GM23338 (cell line): Measurements from ENCODE around the gene WDR76. TPM values are rescaled to one million over a fixed set of nuclear protein-coding genes. Genes with fewer than 3 reads are reported as not detected.

Experiments used
- ATAC-seq: fragments of 200-7000 bp; cut with Tn5 transposase; 3 replicates; pipeline ENCODE4 v1.9.1; 2020
- DNase-seq: peaks from one replicate; pipeline ENCODE4 v3.0.0-alpha.2; 2015; ENCODE audit warnings: low spot score
- H2AFZ ChIP-seq: fragments of 200-600 bp; sonication (generic); 2 replicates; pipeline ENCODE4 v1.8.0; 2016; ENCODE audit warnings: antibody characterized with exemption, mild to moderate bottlenecking, moderate library complexity
- H3F3A ChIP-seq: fragments of 200-600 bp; sonication (generic); replicated peaks from 2 replicates; pipeline ENCODE4 v1.8.0; 2017; ENCODE audit warnings: antibody characterized with exemption, mixed run types, low read depth
- H3K27ac ChIP-seq: fragments of 200-600 bp; sonication (generic); 2 replicates; pipeline ENCODE4 v1.6.1; 2016; ENCODE audit warnings: low read depth
- H3K27me3 ChIP-seq: fragments of 200-600 bp; sonication (generic); 2 replicates; pipeline ENCODE4 v1.8.0; 2016; ENCODE audit warnings: mild to moderate bottlenecking, mixed run types, moderate library complexity; ENCODE audit not compliant: insufficient read depth
- H3K36me3 ChIP-seq: fragments of 200-600 bp; sonication (generic); 2 replicates; pipeline ENCODE4 v1.8.0; 2016; ENCODE audit warnings: mild to moderate bottlenecking; ENCODE audit not compliant: insufficient read depth
- H3K4me1 ChIP-seq: fragments of 200-600 bp; sonication (generic); 2 replicates; pipeline ENCODE4 v1.8.0; 2016; ENCODE audit warnings: mild to moderate bottlenecking, moderate library complexity; ENCODE audit not compliant: insufficient read depth
- H3K4me2 ChIP-seq: fragments of 200-600 bp; sonication (generic); 2 replicates; pipeline ENCODE4 v1.7.1; 2017; ENCODE audit warnings: mixed run types
- H3K4me3 ChIP-seq: fragments of 200-600 bp; sonication (generic); 2 replicates; pipeline ENCODE4 v1.6.1; 2016; ENCODE audit warnings: mixed run types
- H3K79me2 ChIP-seq: fragments of 200-600 bp; sonication (generic); replicated peaks from 2 replicates; pipeline ENCODE4 v1.8.0; 2017; ENCODE audit warnings: mild to moderate bottlenecking; ENCODE audit not compliant: insufficient read depth
- H3K9me2 ChIP-seq: fragments of 200-600 bp; sonication (generic); 2 replicates; pipeline ENCODE4 v1.8.0; 2017; ENCODE audit not compliant: insufficient read depth
- H4K20me1 ChIP-seq: fragments of 200-600 bp; sonication (generic); replicated peaks from 2 replicates; pipeline ENCODE4 v1.8.0; 2017; ENCODE audit warnings: mild to moderate bottlenecking; ENCODE audit not compliant: insufficient read depth
- H3K27ac Mint-ChIP-seq: 2 replicates; pipeline ENCODE4 v1.8.0; 2020; ENCODE audit warnings: inconsistent platforms, mild to moderate bottlenecking, moderate library complexity, mixed read lengths
- H3K27me3 Mint-ChIP-seq: 3 replicates; pipeline ENCODE4 v1.8.0; 2022; ENCODE audit warnings: low read depth, mild to moderate bottlenecking, moderate library complexity, mixed read lengths, inconsistent platforms; ENCODE audit not compliant: insufficient read depth, poor library complexity
- H3K36me3 Mint-ChIP-seq: 3 replicates; pipeline ENCODE4 v1.8.0; 2021; ENCODE audit warnings: low read depth, mild to moderate bottlenecking, inconsistent platforms, moderate library complexity, mixed read lengths
- H3K4me1 Mint-ChIP-seq: 3 replicates; pipeline ENCODE4 v1.8.0; 2020; ENCODE audit warnings: mild to moderate bottlenecking, inconsistent platforms, mixed read lengths
- H3K4me3 Mint-ChIP-seq: 3 replicates; pipeline ENCODE4 v1.8.0; 2021; ENCODE audit warnings: moderate library complexity, mild to moderate bottlenecking, inconsistent platforms, mixed read lengths
- H3K9me3 Mint-ChIP-seq: 3 replicates; pipeline ENCODE4 v1.8.0; 2020; ENCODE audit warnings: moderate library complexity, mild to moderate bottlenecking, inconsistent platforms, mixed read lengths
- CREB1 ChIP-seq: fragments of 250-450 bp; sonication (Bioruptor Pico); IDR thresholded peaks from 2 replicates; pipeline ENCODE4 v1.5.0; 2020; ENCODE audit warnings: low read depth, mild to moderate bottlenecking, moderate library complexity
- EZH2 ChIP-seq: fragments of 200-600 bp; sonication (generic); IDR thresholded peaks from one replicate; pipeline ENCODE4 v1.8.0; 2017; ENCODE audit warnings: antibody characterized with exemption, mild to moderate bottlenecking, low read depth; ENCODE audit not compliant: unreplicated experiment
- EZH2phosphoT487 ChIP-seq: fragments of 200-600 bp; sonication (generic); IDR thresholded peaks from one replicate; pipeline ENCODE4 v1.8.1; 2018; ENCODE audit warnings: antibody characterized with exemption; ENCODE audit not compliant: unreplicated experiment
- JUNB ChIP-seq: IDR thresholded peaks from one replicate; pipeline ENCODE4 v1.6.1; 2016; ENCODE audit warnings: antibody characterized with exemption; ENCODE audit not compliant: unreplicated experiment
- NANOG ChIP-seq: IDR thresholded peaks from 2 replicates; pipeline ENCODE4 v1.6.1; 2016; ENCODE audit warnings: antibody characterized with exemption, borderline replicate concordance
- POLR2AphosphoS5 ChIP-seq: IDR thresholded peaks from 2 replicates; pipeline ENCODE4 v1.6.1; 2016; ENCODE audit warnings: antibody characterized with exemption, low read depth
- STAT1 ChIP-seq: IDR thresholded peaks from one replicate; pipeline ENCODE4 v1.6.1; 2016; ENCODE audit warnings: antibody characterized with exemption; ENCODE audit not compliant: unreplicated experiment
- ZNF114 ChIP-seq: fragments of 250-450 bp; sonication (Bioruptor Pico); IDR thresholded peaks from 2 replicates; pipeline ENCODE4 v1.5.0; 2020; ENCODE audit warnings: mild to moderate bottlenecking, moderate library complexity
- ZNF331 ChIP-seq: fragments of 250-450 bp; sonication (Bioruptor Pico); IDR thresholded peaks from 2 replicates; pipeline ENCODE4 v1.5.0; 2020; ENCODE audit warnings: low read depth, mild to moderate bottlenecking, moderate library complexity
- polyA plus RNA-seq: library from polyadenylated mRNA; unstranded; fragments of >200 nt; fragmentation: Nextera tagmentation; extraction: Ambion mirVana; gene quantifications from 2 replicates; pipeline ENCODE4 v1.2.1, GENCODE V29; 2016
- total RNA-seq: library from RNA; depleted of rRNA; stranded (reverse); fragments of >200 nt; shearing (Covaris generic); gene quantifications from 2 replicates; pipeline ENCODE4 v1.2.3, GENCODE V29; 2014
- TF ChIP-seq, protein P1 (sequence below): IDR thresholded peaks from one replicate; pipeline ENCODE4 v1.6.1; 2018; ENCODE audit warnings: antibody characterized with exemption; ENCODE audit not compliant: unreplicated experiment
- TF ChIP-seq, protein P2 (sequence below): fragments of 250-450 bp; sonication (Bioruptor Pico); IDR thresholded peaks from 2 replicates; pipeline ENCODE4 v1.5.0; 2020; ENCODE audit warnings: mild to moderate bottlenecking, moderate library complexity
- TF ChIP-seq, protein P3 (sequence below): IDR thresholded peaks from 2 replicates; pipeline ENCODE4 v1.6.1; 2016; ENCODE audit warnings: antibody characterized with exemption
- TF ChIP-seq, protein P4 (sequence below), 2 experiments: fragments of 200-600 bp in 1 of 2; sonication (generic) in 1 of 2; conservative IDR thresholded peaks; 2 replicates each; pipeline versions ENCODE4 v1.5.1 to v1.6.1; 2016 to 2017; ENCODE audit warnings: antibody characterized with exemption in 2 of 2, low read depth in 2 of 2, mild to moderate bottlenecking in 2 of 2, moderate library complexity in 1 of 2

Gene WDR76
- total and polyA plus RNA-seq, 2 experiments from 2014 or later, result 9.7 to 17.8 TPM

DNA sequence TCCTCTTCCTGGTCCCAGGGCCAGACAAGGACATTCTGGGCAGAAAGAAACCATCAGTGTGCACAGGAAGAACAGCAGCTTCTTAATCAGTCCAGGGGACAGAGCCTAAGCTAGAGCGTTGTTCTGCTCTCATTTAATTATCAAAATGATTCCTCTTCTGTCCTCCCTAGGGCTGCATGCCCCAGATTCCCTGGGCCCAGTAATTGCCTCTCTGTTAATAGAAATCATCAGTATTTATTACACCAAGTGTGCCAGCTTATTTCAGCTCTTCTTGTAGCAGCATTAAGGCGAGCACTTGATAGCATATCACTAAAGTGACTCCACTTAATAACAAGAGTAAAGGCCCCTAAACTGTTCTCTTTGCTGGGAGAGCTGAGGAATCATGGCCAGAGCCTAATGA lies 72.1 kb downstream of the WDR76 start:
- H3K36me3 ChIP-seq, result no peaks in the 10 kb centered on the region
- Mint-ChIP-seq H3K4me1 (peaks cover 19% of the 10 kb centered on the region; the same call in 2 of the 3 replicates), H3K27me3 (peaks cover 1% of the 10 kb centered on the region), H3K4me3 (no peak overlapping the region), H3K36me3 (peaks cover 11% of the 10 kb centered on the region; the same call in 2 of the 3 replicates), H3K27ac (no peak overlapping the region), H3K9me3 (no peaks in the 10 kb centered on the region)
- H2AFZ ChIP-seq, result no peak overlapping the region
- no peak overlapping the region for H3K4me2 ChIP-seq
- no peaks in the 10 kb centered on the region for H3K9me2 ChIP-seq
- H3F3A ChIP-seq, result no peaks in the 10 kb centered on the region
- no peak overlapping the region for H3K27ac ChIP-seq
- TF ChIP-seq ZNF331 (CRISPR knock-in tag) (no peak), NANOG (no peak), STAT1 (no peak), EZH2phosphoT487 (no peak), JUNB (no peak), EZH2 (no peak), ZNF114 (CRISPR knock-in tag) (no peak), CREB1 (CRISPR knock-in tag) (no peak), POLR2AphosphoS5 (no peak)
- TF ChIP-seq, protein P1, sequence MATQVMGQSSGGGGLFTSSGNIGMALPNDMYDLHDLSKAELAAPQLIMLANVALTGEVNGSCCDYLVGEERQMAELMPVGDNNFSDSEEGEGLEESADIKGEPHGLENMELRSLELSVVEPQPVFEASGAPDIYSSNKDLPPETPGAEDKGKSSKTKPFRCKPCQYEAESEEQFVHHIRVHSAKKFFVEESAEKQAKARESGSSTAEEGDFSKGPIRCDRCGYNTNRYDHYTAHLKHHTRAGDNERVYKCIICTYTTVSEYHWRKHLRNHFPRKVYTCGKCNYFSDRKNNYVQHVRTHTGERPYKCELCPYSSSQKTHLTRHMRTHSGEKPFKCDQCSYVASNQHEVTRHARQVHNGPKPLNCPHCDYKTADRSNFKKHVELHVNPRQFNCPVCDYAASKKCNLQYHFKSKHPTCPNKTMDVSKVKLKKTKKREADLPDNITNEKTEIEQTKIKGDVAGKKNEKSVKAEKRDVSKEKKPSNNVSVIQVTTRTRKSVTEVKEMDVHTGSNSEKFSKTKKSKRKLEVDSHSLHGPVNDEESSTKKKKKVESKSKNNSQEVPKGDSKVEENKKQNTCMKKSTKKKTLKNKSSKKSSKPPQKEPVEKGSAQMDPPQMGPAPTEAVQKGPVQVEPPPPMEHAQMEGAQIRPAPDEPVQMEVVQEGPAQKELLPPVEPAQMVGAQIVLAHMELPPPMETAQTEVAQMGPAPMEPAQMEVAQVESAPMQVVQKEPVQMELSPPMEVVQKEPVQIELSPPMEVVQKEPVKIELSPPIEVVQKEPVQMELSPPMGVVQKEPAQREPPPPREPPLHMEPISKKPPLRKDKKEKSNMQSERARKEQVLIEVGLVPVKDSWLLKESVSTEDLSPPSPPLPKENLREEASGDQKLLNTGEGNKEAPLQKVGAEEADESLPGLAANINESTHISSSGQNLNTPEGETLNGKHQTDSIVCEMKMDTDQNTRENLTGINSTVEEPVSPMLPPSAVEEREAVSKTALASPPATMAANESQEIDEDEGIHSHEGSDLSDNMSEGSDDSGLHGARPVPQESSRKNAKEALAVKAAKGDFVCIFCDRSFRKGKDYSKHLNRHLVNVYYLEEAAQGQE, result no peak
- TF ChIP-seq, protein P2, sequence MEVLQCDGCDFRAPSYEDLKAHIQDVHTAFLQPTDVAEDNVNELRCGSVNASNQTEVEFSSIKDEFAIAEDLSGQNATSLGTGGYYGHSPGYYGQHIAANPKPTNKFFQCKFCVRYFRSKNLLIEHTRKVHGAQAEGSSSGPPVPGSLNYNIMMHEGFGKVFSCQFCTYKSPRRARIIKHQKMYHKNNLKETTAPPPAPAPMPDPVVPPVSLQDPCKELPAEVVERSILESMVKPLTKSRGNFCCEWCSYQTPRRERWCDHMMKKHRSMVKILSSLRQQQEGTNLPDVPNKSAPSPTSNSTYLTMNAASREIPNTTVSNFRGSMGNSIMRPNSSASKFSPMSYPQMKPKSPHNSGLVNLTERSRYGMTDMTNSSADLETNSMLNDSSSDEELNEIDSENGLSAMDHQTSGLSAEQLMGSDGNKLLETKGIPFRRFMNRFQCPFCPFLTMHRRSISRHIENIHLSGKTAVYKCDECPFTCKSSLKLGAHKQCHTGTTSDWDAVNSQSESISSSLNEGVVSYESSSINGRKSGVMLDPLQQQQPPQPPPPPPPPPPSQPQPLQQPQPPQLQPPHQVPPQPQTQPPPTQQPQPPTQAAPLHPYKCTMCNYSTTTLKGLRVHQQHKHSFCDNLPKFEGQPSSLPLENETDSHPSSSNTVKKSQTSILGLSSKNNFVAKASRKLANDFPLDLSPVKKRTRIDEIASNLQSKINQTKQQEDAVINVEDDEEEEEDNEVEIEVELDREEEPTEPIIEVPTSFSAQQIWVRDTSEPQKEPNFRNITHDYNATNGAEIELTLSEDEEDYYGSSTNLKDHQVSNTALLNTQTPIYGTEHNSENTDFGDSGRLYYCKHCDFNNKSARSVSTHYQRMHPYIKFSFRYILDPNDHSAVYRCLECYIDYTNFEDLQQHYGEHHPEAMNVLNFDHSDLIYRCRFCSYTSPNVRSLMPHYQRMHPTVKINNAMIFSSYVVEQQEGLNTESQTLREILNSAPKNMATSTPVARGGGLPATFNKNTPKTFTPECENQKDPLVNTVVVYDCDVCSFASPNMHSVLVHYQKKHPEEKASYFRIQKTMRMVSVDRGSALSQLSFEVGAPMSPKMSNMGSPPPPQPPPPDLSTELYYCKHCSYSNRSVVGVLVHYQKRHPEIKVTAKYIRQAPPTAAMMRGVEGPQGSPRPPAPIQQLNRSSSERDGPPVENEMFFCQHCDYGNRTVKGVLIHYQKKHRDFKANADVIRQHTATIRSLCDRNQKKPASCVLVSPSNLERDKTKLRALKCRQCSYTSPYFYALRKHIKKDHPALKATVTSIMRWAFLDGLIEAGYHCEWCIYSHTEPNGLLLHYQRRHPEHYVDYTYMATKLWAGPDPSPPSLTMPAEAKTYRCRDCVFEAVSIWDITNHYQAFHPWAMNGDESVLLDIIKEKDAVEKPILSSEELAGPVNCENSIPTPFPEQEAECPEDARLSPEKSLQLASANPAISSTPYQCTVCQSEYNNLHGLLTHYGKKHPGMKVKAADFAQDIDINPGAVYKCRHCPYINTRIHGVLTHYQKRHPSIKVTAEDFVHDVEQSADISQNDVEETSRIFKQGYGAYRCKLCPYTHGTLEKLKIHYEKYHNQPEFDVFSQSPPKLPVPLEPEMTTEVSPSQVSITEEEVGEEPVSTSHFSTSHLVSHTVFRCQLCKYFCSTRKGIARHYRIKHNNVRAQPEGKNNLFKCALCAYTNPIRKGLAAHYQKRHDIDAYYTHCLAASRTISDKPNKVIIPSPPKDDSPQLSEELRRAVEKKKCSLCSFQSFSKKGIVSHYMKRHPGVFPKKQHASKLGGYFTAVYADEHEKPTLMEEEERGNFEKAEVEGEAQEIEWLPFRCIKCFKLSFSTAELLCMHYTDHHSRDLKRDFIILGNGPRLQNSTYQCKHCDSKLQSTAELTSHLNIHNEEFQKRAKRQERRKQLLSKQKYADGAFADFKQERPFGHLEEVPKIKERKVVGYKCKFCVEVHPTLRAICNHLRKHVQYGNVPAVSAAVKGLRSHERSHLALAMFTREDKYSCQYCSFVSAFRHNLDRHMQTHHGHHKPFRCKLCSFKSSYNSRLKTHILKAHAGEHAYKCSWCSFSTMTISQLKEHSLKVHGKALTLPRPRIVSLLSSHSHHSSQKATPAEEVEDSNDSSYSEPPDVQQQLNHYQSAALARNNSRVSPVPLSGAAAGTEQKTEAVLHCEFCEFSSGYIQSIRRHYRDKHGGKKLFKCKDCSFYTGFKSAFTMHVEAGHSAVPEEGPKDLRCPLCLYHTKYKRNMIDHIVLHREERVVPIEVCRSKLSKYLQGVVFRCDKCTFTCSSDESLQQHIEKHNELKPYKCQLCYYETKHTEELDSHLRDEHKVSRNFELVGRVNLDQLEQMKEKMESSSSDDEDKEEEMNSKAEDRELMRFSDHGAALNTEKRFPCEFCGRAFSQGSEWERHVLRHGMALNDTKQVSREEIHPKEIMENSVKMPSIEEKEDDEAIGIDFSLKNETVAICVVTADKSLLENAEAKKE (CRISPR knock-in tag), result no peak
- TF ChIP-seq, protein P3, sequence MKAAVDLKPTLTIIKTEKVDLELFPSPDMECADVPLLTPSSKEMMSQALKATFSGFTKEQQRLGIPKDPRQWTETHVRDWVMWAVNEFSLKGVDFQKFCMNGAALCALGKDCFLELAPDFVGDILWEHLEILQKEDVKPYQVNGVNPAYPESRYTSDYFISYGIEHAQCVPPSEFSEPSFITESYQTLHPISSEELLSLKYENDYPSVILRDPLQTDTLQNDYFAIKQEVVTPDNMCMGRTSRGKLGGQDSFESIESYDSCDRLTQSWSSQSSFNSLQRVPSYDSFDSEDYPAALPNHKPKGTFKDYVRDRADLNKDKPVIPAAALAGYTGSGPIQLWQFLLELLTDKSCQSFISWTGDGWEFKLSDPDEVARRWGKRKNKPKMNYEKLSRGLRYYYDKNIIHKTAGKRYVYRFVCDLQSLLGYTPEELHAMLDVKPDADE, result no peak
- TF ChIP-seq, protein P4, sequence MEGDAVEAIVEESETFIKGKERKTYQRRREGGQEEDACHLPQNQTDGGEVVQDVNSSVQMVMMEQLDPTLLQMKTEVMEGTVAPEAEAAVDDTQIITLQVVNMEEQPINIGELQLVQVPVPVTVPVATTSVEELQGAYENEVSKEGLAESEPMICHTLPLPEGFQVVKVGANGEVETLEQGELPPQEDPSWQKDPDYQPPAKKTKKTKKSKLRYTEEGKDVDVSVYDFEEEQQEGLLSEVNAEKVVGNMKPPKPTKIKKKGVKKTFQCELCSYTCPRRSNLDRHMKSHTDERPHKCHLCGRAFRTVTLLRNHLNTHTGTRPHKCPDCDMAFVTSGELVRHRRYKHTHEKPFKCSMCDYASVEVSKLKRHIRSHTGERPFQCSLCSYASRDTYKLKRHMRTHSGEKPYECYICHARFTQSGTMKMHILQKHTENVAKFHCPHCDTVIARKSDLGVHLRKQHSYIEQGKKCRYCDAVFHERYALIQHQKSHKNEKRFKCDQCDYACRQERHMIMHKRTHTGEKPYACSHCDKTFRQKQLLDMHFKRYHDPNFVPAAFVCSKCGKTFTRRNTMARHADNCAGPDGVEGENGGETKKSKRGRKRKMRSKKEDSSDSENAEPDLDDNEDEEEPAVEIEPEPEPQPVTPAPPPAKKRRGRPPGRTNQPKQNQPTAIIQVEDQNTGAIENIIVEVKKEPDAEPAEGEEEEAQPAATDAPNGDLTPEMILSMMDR (conservative IDR thresholded peaks at IDR 0.05; ENCODE audit: low read depth in 2 of 2), result no peak
- DNase-seq (no peak), ATAC-seq (no peak)
- peaks cover 6% of the 10 kb centered on the region for H3K4me1 ChIP-seq
- H3K27me3 ChIP-seq, result no peaks in the 10 kb centered on the region
- H4K20me1 ChIP-seq, result no peaks in the 10 kb centered on the region
- H3K4me3 ChIP-seq, result no peak overlapping the region
- no peaks in the 10 kb centered on the region for H3K79me2 ChIP-seq
